ENCODE data around the gene GALNT8.

The GALNT8 gene

GRCh38 chr12:4768341-4768740 is 48.1 kb downstream of the GALNT8 start:
- Mint-ChIP-seq H3K4me1 (no peaks in the 10 kb centered on the region), H3K9me3 (peaks cover 0 to under 1% of the 10 kb centered on the region in 2 donors), H3K27me3 (peaks cover 22 to 35% of the 10 kb centered on the region in 2 donors), H3K27ac (no peak overlapping the region), H3K36me3 (peaks cover 4 to 24% of the 10 kb centered on the region in 2 donors), H3K4me3 (no peak overlapping the region)
- ATAC-seq (replicated peaks) = no peak
- no peak for DNase-seq

DNA sequence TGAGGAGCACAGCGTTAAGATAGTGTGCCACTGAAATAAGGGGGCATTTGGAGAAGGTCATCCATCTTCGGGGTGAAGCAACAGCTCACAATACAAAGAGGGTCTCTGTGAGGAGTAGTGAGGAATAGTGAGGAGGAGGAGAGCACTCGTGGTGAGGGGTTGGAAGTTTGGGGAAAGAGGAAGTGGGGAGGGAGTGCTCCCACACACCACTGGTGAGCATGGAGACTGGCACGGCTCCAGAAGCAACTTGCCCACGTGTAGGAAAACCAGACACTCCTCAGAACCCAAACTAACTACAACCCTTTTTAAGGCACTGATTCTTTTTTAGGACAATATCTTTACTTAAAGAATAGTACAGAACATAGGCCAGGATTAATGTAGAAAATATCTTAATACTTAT is 48.9 kb downstream of the GALNT8 start:
- Mint-ChIP-seq H3K27me3 (peaks cover 22 to 32% of the 10 kb centered on the region in 2 donors), H3K9me3 (no peaks in the 10 kb centered on the region), H3K27ac (no peak overlapping the region), H3K36me3 (peaks cover 4 to 18% of the 10 kb centered on the region in 2 donors), H3K4me1 (no peaks in the 10 kb centered on the region), H3K4me3 (no peak overlapping the region)
- DNase-seq (no peak), ATAC-seq (replicated peaks) (no peak)

GRCh38 chr12:4771172-4771959 is 51.2 kb downstream of the GALNT8 start:
- ATAC-seq (replicated peaks) = no peak
- Mint-ChIP-seq H3K4me1 (no peaks in the 10 kb centered on the region), H3K27ac (no peak overlapping the region)

GRCh38 chr12:4771960-4772566 is 51.9 kb downstream of the GALNT8 start:
- H3K9me3 Mint-ChIP-seq = no peaks in the 10 kb centered on the region
- ATAC-seq (replicated peaks) = no peak
- no peaks in the 10 kb centered on the region for H3K4me1 Mint-ChIP-seq

More at GRCh38 chr12:4771172-4771959, 51.2 kb downstream of the GALNT8 start:
- DNase-seq = no peak
- Mint-ChIP-seq H3K4me3 (no peak overlapping the region), H3K36me3 (peaks cover 4 to 8% of the 10 kb centered on the region in 2 donors), H3K27me3 (peaks cover 22 to 46% of the 10 kb centered on the region in 2 donors), H3K9me3 (no peaks in the 10 kb centered on the region)

GRCh38 chr12:4775936-4776335 is 55.7 kb downstream of the GALNT8 start:
- H3K27me3 Mint-ChIP-seq = peaks cover 23 to 51% of the 10 kb centered on the region in 2 donors
- DNase-seq = no peak
- H3K9me3 Mint-ChIP-seq = no peaks in the 10 kb centered on the region
- ATAC-seq (replicated peaks) = no peak
- peaks cover 0 to 7% of the 10 kb centered on the region in 2 donors for H3K36me3 Mint-ChIP-seq
- H3K4me3 Mint-ChIP-seq = no peak overlapping the region
- H3K4me1 Mint-ChIP-seq = no peaks in the 10 kb centered on the region
- no peak overlapping the region for H3K27ac Mint-ChIP-seq

More at GRCh38 chr12:4771960-4772566, 51.9 kb downstream of the GALNT8 start:
- Mint-ChIP-seq H3K4me3 (no peak overlapping the region), H3K27me3 (peaks cover 22 to 52% of the 10 kb centered on the region in 2 donors), H3K27ac (no peak overlapping the region), H3K36me3 (peaks cover 4 to 7% of the 10 kb centered on the region in 2 donors)
- no peak for DNase-seq

DNA sequence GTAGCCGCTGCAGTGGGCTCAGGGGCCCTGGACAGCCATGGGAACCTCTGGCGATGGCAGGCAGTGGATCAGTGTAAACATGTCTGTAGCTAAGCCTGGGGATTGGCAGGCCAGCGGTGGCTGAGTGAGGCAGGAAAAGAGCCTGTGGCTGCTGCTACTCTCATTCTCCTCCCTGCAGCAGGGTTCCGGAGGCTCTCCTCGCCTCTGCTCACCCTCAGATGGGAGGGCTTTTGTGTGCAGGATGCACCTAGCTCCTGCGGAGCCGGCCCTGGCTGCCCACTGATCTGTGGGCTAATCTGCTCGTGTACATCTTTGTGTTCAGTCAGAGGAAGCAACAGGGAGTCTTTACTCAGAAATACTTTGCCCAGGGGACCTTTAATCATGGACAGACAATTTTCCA is 59.5 kb downstream of the GALNT8 start:
- DNase-seq (no peak), ATAC-seq (replicated peaks) (no peak)
- peaks cover 26 to 39% of the 10 kb centered on the region in 2 donors for H3K27me3 Mint-ChIP-seq
- H3K4me1 Mint-ChIP-seq = no peaks in the 10 kb centered on the region
- no peak overlapping the region for H3K4me3 Mint-ChIP-seq
- H3K36me3 Mint-ChIP-seq = peaks cover 8% of the 10 kb centered on the region in 2 donors
- H3K27ac Mint-ChIP-seq = no peak overlapping the region
- H3K9me3 Mint-ChIP-seq = peaks cover 4 to 7% of the 10 kb centered on the region in 2 donors

DNA sequence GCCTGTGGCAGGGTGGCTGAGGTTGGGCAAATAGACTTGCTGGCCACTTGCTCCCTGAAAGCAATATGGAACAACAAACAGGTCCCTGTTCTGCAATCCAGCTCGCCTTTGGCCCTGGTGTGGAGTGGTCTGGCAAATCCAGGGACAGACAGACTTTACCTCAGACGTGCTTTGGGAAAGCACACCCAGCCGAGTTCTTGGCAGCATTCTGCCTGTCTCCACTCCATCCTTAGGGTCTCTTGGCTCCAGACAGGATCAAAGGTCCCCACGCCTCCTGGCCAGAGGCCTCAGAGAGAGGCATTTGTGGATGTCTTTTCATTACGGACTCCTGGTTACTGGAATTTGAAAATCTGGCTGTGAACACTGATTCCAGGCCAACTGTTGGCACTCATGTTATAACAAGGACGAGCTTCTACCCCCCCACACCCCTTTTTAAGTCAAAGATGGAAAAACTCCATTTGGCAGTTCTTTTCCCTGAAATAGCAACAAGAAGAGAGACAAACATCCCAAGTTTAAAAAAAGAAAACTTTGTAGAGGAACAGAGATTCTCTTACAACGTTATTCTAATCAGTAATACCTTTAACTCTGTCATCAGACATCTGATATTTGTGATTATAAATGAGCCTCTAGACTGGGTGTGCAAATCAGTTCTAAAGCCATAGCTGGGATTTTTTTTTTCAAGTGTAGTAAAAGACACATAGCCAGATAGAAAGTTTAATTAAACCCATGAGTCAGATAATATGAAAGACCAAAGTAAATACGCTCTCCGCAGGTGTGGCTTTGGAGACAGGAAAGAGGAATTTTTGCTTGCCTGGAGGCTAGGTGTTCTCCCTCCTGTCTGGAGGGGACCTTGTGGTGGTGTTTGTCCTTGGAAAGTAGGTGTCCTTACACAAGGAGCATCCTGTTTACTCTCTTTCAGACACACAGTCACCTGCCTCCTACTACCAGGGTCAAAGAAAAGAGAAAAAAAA is 60.7 kb downstream of the GALNT8 start:
- Mint-ChIP-seq H3K27me3 (peaks cover 33 to 44% of the 10 kb centered on the region in 2 donors), H3K4me1 (no peaks in the 10 kb centered on the region)

GRCh38 chr12:4784404-4785054 is 64.3 kb downstream of the GALNT8 start:
- Mint-ChIP-seq H3K4me1 (no peaks in the 10 kb centered on the region), H3K36me3 (peaks cover 8 to 18% of the 10 kb centered on the region in 2 donors), H3K27me3 (peaks cover 38 to 49% of the 10 kb centered on the region in 2 donors), H3K27ac (no peak overlapping the region), H3K9me3 (peaks cover 5 to 9% of the 10 kb centered on the region in 2 donors), H3K4me3 (no peak overlapping the region)
- ATAC-seq (replicated peaks) = no peak
- DNase-seq = no peak

More for the DNA sequence above, 60.7 kb downstream of the GALNT8 start:
- peaks cover 8 to 14% of the 10 kb centered on the region in 2 donors for H3K36me3 Mint-ChIP-seq
- peaks cover 5 to 9% of the 10 kb centered on the region in 2 donors for H3K9me3 Mint-ChIP-seq
- H3K4me3 Mint-ChIP-seq = no peak overlapping the region
- ATAC-seq (replicated peaks) = no peak
- no peak for DNase-seq
- no peak overlapping the region for H3K27ac Mint-ChIP-seq

DNA sequence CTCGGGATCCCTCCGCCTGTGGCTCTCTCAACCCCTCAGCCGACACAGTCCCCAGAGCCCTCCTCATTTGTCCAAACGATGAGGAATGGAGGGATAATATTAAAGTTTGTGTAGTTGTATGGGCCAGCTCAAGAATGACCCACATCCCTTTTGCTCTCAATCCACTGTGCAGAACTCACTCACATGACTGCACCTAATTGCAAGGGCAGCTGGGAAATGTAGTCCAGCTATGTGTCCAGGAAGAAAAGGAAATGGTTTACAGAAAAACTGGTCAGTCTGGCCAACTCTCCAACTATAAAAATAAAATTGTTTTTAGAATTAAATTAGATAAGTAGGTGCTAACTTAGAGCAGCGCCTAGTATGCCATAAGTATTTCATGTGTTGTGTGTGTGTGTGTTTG is 66.6 kb downstream of the GALNT8 start:
- peaks cover 25 to 32% of the 10 kb centered on the region in 2 donors for H3K27me3 Mint-ChIP-seq
- no peak for DNase-seq
- H3K27ac Mint-ChIP-seq = no peak overlapping the region
- peaks cover 8 to 13% of the 10 kb centered on the region in 2 donors for H3K9me3 Mint-ChIP-seq
- no peak for ATAC-seq (replicated peaks)
- H3K36me3 Mint-ChIP-seq = peaks cover 8 to 18% of the 10 kb centered on the region in 2 donors
- no peaks in the 10 kb centered on the region for H3K4me1 Mint-ChIP-seq
- H3K4me3 Mint-ChIP-seq = no peak overlapping the region

- peaks cover 31 to 37% of the 10 kb centered on the region in 2 donors for H3K27me3 Mint-ChIP-seq
- no peaks in the 10 kb centered on the region for H3K4me1 Mint-ChIP-seq
- H3K9me3 Mint-ChIP-seq = peaks cover 10 to 13% of the 10 kb centered on the region in 2 donors
- no peak overlapping the region for H3K27ac Mint-ChIP-seq
- peaks cover 7 to 20% of the 10 kb centered on the region in 2 donors for H3K36me3 Mint-ChIP-seq
- H3K4me3 Mint-ChIP-seq = no peak overlapping the region
- DNase-seq = no peak
- ATAC-seq (replicated peaks) = no peak
Measured at GRCh38 chr12:4787965-4788364, 67.8 kb downstream of the GALNT8 start.

DNA sequence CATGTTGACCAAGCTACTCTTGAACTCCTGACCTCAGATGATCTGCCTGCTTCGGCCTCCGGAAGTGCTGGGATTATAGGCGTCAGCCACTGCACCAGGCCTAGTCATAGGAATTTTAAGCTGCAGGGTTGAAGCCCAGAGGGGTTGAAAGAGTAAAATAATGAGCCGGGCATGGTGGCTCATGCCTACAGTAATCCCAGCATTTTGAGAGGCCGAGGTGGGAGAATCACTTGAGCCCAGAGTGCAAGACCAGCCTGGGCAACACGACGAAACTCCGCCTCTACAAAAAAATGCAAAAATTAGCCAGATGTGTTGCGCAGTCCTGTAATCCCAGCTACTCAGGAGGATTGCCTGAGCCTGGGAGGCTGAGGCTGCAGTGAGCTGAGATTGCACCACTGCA is 69.6 kb downstream of the GALNT8 start:
- DNase-seq (no peak), ATAC-seq (replicated peaks) (no peak)
- no peaks in the 10 kb centered on the region for H3K4me1 Mint-ChIP-seq
- H3K9me3 Mint-ChIP-seq = peaks cover 6% of the 10 kb centered on the region in 2 donors
- H3K27me3 Mint-ChIP-seq = peaks cover 26 to 32% of the 10 kb centered on the region in 2 donors
- peaks cover 0 to 12% of the 10 kb centered on the region in 2 donors for H3K36me3 Mint-ChIP-seq
- H3K4me3 Mint-ChIP-seq = no peak overlapping the region
- no peak overlapping the region for H3K27ac Mint-ChIP-seq

GRCh38 chr12:4791497-4791896 is 71.3 kb downstream of the GALNT8 start:
- peaks cover 0 to 7% of the 10 kb centered on the region in 2 donors for H3K36me3 Mint-ChIP-seq
- H3K27me3 Mint-ChIP-seq = peaks cover 17 to 25% of the 10 kb centered on the region in 2 donors
- DNase-seq = no peak
- H3K9me3 Mint-ChIP-seq = peaks cover 5% of the 10 kb centered on the region in 2 donors
- no peak overlapping the region for H3K27ac Mint-ChIP-seq
- no peak overlapping the region for H3K4me3 Mint-ChIP-seq
- no peaks in the 10 kb centered on the region for H3K4me1 Mint-ChIP-seq
- no peak for ATAC-seq (replicated peaks)

DNA sequence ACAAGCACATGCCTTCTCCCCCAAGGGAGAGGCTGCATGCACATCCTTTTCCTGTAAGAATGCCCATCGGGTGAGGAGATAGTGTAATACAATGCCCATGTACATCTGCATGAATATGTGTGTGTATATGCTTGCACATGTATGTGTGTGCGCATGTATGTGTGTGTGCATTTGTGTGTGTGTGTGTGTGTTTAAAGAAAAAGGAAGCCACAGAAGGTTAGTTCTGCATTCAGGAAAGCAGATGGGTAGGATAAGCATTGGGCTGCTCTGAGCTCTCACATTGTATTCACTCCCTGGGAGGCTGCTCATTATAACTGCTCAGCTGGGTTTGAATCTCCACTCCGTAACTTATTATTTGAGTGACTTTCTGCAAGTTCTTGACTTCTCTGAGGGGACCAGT is 74.3 kb downstream of the GALNT8 start:
- DNase-seq = no peak

More for the DNA sequence above, 74.3 kb downstream of the GALNT8 start:
- Mint-ChIP-seq H3K27me3 (peaks cover 29 to 38% of the 10 kb centered on the region in 2 donors), H3K4me1 (no peaks in the 10 kb centered on the region), H3K9me3 (peaks cover 5% of the 10 kb centered on the region in 2 donors), H3K36me3 (peaks cover 0 to 3% of the 10 kb centered on the region in 2 donors), H3K27ac (no peak overlapping the region), H3K4me3 (no peak overlapping the region)
- no peak for ATAC-seq (replicated peaks)

Measured in stimulated activated naive B cell treated with anti-CD40 and anti-IgM and Interleukin-4, amounts not matched to agents 10 μg/mL and 1 μg/mL and 100 μg/mL, for 72 hours (primary cell).